Measurements from ENCODE around the gene SLC5A10.
"Not testable (repeated sequence)": the region's sequence is repeated elsewhere in the genome, so short reads cannot be mapped to it uniquely, and the experiment has no call there.

DNA sequence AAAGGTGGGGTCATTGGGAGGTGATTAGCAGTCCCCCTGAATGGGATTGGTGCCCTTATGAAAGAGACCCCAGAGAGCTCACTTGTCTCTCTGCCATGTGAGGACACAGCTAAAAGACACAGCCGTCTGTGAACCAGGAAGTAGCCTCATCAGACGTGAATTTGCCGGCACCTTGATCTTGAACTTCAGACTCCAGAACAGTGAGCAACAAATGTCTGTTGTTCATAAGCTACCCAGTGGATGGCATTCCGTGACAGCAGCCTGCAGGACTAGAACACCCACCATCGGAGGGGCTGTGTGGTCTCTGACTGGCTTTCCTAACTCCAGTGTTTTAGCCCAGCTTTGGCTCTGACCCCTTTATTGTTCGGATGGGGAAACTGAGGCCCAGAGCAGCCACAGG is 85.6 kb downstream of the SLC5A10 start:
- TF ChIP-seq, protein P1, sequence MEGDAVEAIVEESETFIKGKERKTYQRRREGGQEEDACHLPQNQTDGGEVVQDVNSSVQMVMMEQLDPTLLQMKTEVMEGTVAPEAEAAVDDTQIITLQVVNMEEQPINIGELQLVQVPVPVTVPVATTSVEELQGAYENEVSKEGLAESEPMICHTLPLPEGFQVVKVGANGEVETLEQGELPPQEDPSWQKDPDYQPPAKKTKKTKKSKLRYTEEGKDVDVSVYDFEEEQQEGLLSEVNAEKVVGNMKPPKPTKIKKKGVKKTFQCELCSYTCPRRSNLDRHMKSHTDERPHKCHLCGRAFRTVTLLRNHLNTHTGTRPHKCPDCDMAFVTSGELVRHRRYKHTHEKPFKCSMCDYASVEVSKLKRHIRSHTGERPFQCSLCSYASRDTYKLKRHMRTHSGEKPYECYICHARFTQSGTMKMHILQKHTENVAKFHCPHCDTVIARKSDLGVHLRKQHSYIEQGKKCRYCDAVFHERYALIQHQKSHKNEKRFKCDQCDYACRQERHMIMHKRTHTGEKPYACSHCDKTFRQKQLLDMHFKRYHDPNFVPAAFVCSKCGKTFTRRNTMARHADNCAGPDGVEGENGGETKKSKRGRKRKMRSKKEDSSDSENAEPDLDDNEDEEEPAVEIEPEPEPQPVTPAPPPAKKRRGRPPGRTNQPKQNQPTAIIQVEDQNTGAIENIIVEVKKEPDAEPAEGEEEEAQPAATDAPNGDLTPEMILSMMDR (IDR thresholded peaks at IDR 0.05; ENCODE audit: poor library complexity, severe bottlenecking): not testable (repeated sequence)
- TF ChIP-seq EP300 (conservative IDR thresholded peaks at IDR 0.05; ENCODE audit: poor library complexity, severe bottlenecking); TAF1 (IDR thresholded peaks at IDR 0.05; ENCODE audit: low read depth); MXI1 (conservative IDR thresholded peaks at IDR 0.05; ENCODE audit: poor library complexity, severe bottlenecking); SMC3 (conservative IDR thresholded peaks at IDR 0.05; ENCODE audit: poor library complexity): not testable (repeated sequence)

Measured in neural cell (in vitro differentiated cells).